ENCODE measurements around the gene PCNX1. TPM values are rescaled to one million over a fixed set of nuclear protein-coding genes. Genes with fewer than 3 reads are reported as not detected.

Gene PCNX1
- total and polyA plus RNA-seq, 2 experiments from 2014 or later, result 6.9 to 33.5 TPM

GRCh38 chr14:71050227-71050823 is 143.1 kb downstream of the PCNX1 start:
- Histone ChIP-seq H3K79me2 (ENCODE audit: insufficient read depth) (0 out of 2 replicates have a peak, but pooled peaks cover 3% of the 10 kb centered on the region), H3K9ac (peak overlapping the region; percentile 53), H3K9me3 (ENCODE audit: low read depth) (no peaks in the 10 kb centered on the region), H2AFZ (no peak overlapping the region), H3F3A (ENCODE audit: insufficient read depth) (peaks cover 19% of the 10 kb centered on the region), H4K20me1 (ENCODE audit: insufficient read depth) (no peaks in the 10 kb centered on the region), H3K4me3 (no peak overlapping the region), H3K27me3 (replicated peaks; ENCODE audit: insufficient read depth) (no peaks in the 10 kb centered on the region), H3K27ac (peak overlapping the region; percentile 78), H3K4me2 (ENCODE audit: unreplicated experiment) (no peak overlapping the region), H3K36me3 (ENCODE audit: low read depth) (peaks cover 39% of the 10 kb centered on the region), H3K4me1 (ENCODE audit: insufficient read depth) (peaks cover 20% of the 10 kb centered on the region), H3K9me2 (ENCODE audit: insufficient read depth) (no peaks in the 10 kb centered on the region)
- peak; percentile 33 for DNase-seq
- WGBS, 2 experiments (ENCODE audit: low coverage in 1 of 2, low lambda C conversion rate in 2 of 2, missing lambda C conversion rate in 2 of 2), result 94 to 97% methylated on average over 2 of the region's 2 CpGs
- in situ Hi-C loops (cut with MboI), result no loop called here
- TF ChIP-seq EZH2phosphoT487 (IDR thresholded peaks at IDR 0.05; ENCODE audit: insufficient read depth, low read depth) (no peak), EZH2 (IDR thresholded peaks at IDR 0.05; ENCODE audit: insufficient read depth, poor library complexity, severe bottlenecking) (no peak)

- no peak overlapping the region for H2AFZ ChIP-seq
- TF ChIP-seq EZH2 (IDR thresholded peaks at IDR 0.05; ENCODE audit: insufficient read depth, poor library complexity, severe bottlenecking) (no peak), EZH2phosphoT487 (IDR thresholded peaks at IDR 0.05; ENCODE audit: insufficient read depth, low read depth) (no peak)
- H3K9me2 ChIP-seq (ENCODE audit: insufficient read depth), result no peaks in the 10 kb centered on the region
- H4K20me1 ChIP-seq (ENCODE audit: insufficient read depth), result no peaks in the 10 kb centered on the region
- no peak for DNase-seq
- no peak overlapping the region for H3K4me2 ChIP-seq (ENCODE audit: unreplicated experiment)
- no peak overlapping the region for H3K4me3 ChIP-seq
- H3K9me3 ChIP-seq (ENCODE audit: low read depth), result no peaks in the 10 kb centered on the region
- no peaks in the 10 kb centered on the region for H3K27me3 ChIP-seq (replicated peaks; ENCODE audit: insufficient read depth)
- H3K36me3 ChIP-seq (ENCODE audit: low read depth), result peaks cover 32% of the 10 kb centered on the region
- in situ Hi-C loops (cut with MboI), result no loop called here
- H3K4me1 ChIP-seq (ENCODE audit: insufficient read depth), result peaks cover 8% of the 10 kb centered on the region
- H3K27ac ChIP-seq, result no peak overlapping the region
- H3K79me2 ChIP-seq (ENCODE audit: insufficient read depth), result no peaks in the 10 kb centered on the region
- 96 to 98% methylated on average over 3 of the region's 3 CpGs for WGBS, 2 experiments (ENCODE audit: low coverage in 1 of 2, low lambda C conversion rate in 2 of 2, missing lambda C conversion rate in 2 of 2)
- H3K9ac ChIP-seq, result no peak overlapping the region
- peaks cover 11% of the 10 kb centered on the region for H3F3A ChIP-seq (ENCODE audit: insufficient read depth)
Observed at GRCh38 chr14:71054706-71055105, 147.4 kb downstream of the PCNX1 start.

GRCh38 chr14:71056168-71056567 is 148.9 kb downstream of the PCNX1 start:
- H3K36me3 ChIP-seq (ENCODE audit: low read depth), result peaks cover 32% of the 10 kb centered on the region
- H3K4me1 ChIP-seq (ENCODE audit: insufficient read depth), result peaks cover 9% of the 10 kb centered on the region
- no peaks in the 10 kb centered on the region for H3K9me2 ChIP-seq (ENCODE audit: insufficient read depth)
- H3K79me2 ChIP-seq (ENCODE audit: insufficient read depth), result no peaks in the 10 kb centered on the region
- H3F3A ChIP-seq (ENCODE audit: insufficient read depth), result peaks cover 17% of the 10 kb centered on the region
- no peaks in the 10 kb centered on the region for H3K27me3 ChIP-seq (replicated peaks; ENCODE audit: insufficient read depth)
- no peak overlapping the region for H3K4me2 ChIP-seq (ENCODE audit: unreplicated experiment)
- 100% methylated on average over 1 of the region's 1 CpG for WGBS, 2 experiments (ENCODE audit: low coverage in 1 of 2, low lambda C conversion rate in 2 of 2, missing lambda C conversion rate in 2 of 2)
- H3K4me3 ChIP-seq, result no peak overlapping the region
- no peak overlapping the region for H3K9ac ChIP-seq
- in situ Hi-C loops (cut with MboI), result no loop called here
- no peaks in the 10 kb centered on the region for H3K9me3 ChIP-seq (ENCODE audit: low read depth)
- no peak for DNase-seq
- no peak overlapping the region for H2AFZ ChIP-seq
- TF ChIP-seq EZH2phosphoT487 (IDR thresholded peaks at IDR 0.05; ENCODE audit: insufficient read depth, low read depth), result no peak
- no peak for TF ChIP-seq EZH2 (IDR thresholded peaks at IDR 0.05; ENCODE audit: insufficient read depth, poor library complexity, severe bottlenecking)
- H3K27ac ChIP-seq, result no peak overlapping the region
- H4K20me1 ChIP-seq (ENCODE audit: insufficient read depth), result no peaks in the 10 kb centered on the region

- peaks cover 39% of the 10 kb centered on the region for H3K4me1 ChIP-seq (ENCODE audit: insufficient read depth)
- H3F3A ChIP-seq (ENCODE audit: insufficient read depth), result peaks cover 40% of the 10 kb centered on the region
- no peak for TF ChIP-seq EZH2 (IDR thresholded peaks at IDR 0.05; ENCODE audit: insufficient read depth, poor library complexity, severe bottlenecking)
- no peak for TF ChIP-seq EZH2phosphoT487 (IDR thresholded peaks at IDR 0.05; ENCODE audit: insufficient read depth, low read depth)
- peaks cover 26% of the 10 kb centered on the region for H3K36me3 ChIP-seq (ENCODE audit: low read depth)
- no peak overlapping the region for H3K9ac ChIP-seq
- no peak overlapping the region for H3K4me3 ChIP-seq
- H3K27me3 ChIP-seq (replicated peaks; ENCODE audit: insufficient read depth), result no peaks in the 10 kb centered on the region
- DNase-seq, result peak; percentile 5
- H4K20me1 ChIP-seq (ENCODE audit: insufficient read depth), result no peaks in the 10 kb centered on the region
- 67 to 74% methylated on average over 2 of the region's 2 CpGs for WGBS, 2 experiments (ENCODE audit: low coverage in 1 of 2, low lambda C conversion rate in 2 of 2, missing lambda C conversion rate in 2 of 2)
- H3K4me2 ChIP-seq (ENCODE audit: unreplicated experiment), result no peak overlapping the region
- peak overlapping the region; percentile 50 for H3K27ac ChIP-seq
- in situ Hi-C loops (cut with MboI), result no loop called here
- no peaks in the 10 kb centered on the region for H3K9me3 ChIP-seq (ENCODE audit: low read depth)
- H3K79me2 ChIP-seq (ENCODE audit: insufficient read depth), result no peaks in the 10 kb centered on the region
- no peak overlapping the region for H2AFZ ChIP-seq
- H3K9me2 ChIP-seq (ENCODE audit: insufficient read depth), result no peaks in the 10 kb centered on the region
Observed at GRCh38 chr14:71060274-71060673, 153.0 kb downstream of the PCNX1 start.

All from GM23248 (cell line).